Kidney (tissue), 14 donors: ENCODE results near the gene AKAP7. TPM values are rescaled to one million over a fixed set of nuclear protein-coding genes. Genes with fewer than 3 reads are reported as not detected.
A peak's percentile ranks its signal among the peaks of the same experiment; 100 is the strongest.
"Not testable (repeated sequence)": the region's sequence is repeated elsewhere in the genome, so short reads cannot be mapped to it uniquely, and the experiment has no call there.

ENCODE experiments used
- DNase-seq, 5 donors: peaks; one replicate each; pipeline ENCODE4 v3.0.0-alpha.2; 2013 to 2020
- FAIRE-seq: peaks from 2 replicates; lab custom pipeline; 2012; peaks lifted over from hg19 to GRCh38; lab: Jason Lieb, UNC
- H3K27ac ChIP-seq, 2 donors: one replicate each; pipeline ENCODE4 v1.7.0; 2013; ENCODE audit warnings: low read depth in 2 of 2, low read length in 2 of 2, inconsistent platforms in 1 of 2
- H3K27me3 ChIP-seq: one replicate; pipeline ENCODE4 v1.7.1; 2013; ENCODE audit warnings: low read length, inconsistent platforms; ENCODE audit not compliant: control insufficient read depth, insufficient read depth
- H3K36me3 ChIP-seq, 3 donors: one replicate each; pipeline versions ENCODE4 v1.7.0 to v1.7.1; 2013; ENCODE audit warnings: low read length in 3 of 3, control low read depth in 1 of 3, inconsistent platforms in 1 of 3; ENCODE audit not compliant: insufficient read depth in 3 of 3, control insufficient read depth in 2 of 3
- H3K4me1 ChIP-seq, 3 donors: one replicate each; pipeline versions ENCODE4 v1.7.0 to v1.7.1; 2013; ENCODE audit warnings: low read length in 3 of 3, inconsistent platforms in 1 of 3, low read depth in 1 of 3; ENCODE audit not compliant: control insufficient read depth in 2 of 3, insufficient read depth in 2 of 3
- H3K4me3 ChIP-seq, 3 donors: one replicate each; pipeline versions ENCODE4 v1.7.0 to v1.8.1; 2013; ENCODE audit warnings: low read length in 3 of 3, control low read depth in 1 of 3, inconsistent platforms in 1 of 3
- H3K9ac ChIP-seq, 3 donors: one replicate each; pipeline versions ENCODE4 v1.7.0 to v1.7.1; 2013; ENCODE audit warnings: low read length in 3 of 3, control low read depth in 1 of 3, inconsistent platforms in 1 of 3
- H3K9me3 ChIP-seq, 3 donors: one replicate each; pipeline versions ENCODE4 v1.7.0 to v1.7.1; 2013; ENCODE audit warnings: low read length in 3 of 3, control low read depth in 1 of 3, inconsistent platforms in 1 of 3; ENCODE audit not compliant: control insufficient read depth in 2 of 3, insufficient read depth in 1 of 3
- CTCF ChIP-seq: IDR thresholded peaks from 3 replicates; pipeline ENCODE4 v1.5.1; 2012; ENCODE audit warnings: mild to moderate bottlenecking, moderate library complexity, borderline replicate concordance; ENCODE audit not compliant: insufficient read depth; ENCODE audit errors: extremely low read depth
- intact Hi-C: fragments of 100-400 bp; cut with DNase I; formaldehyde crosslinking; loops from one replicate; pipeline ENCODE4 v1.11.1; 2022
- polyA plus RNA-seq: library from polyadenylated mRNA; stranded (reverse); fragments of 350-450 nt; fragmentation: Illumina TruSeq; extraction: RNeasy Lipid Tissue Mini Kit (QIAGEN cat#74804); gene quantifications from one replicate; pipeline ENCODE4 v1.2.3, GENCODE V29; 2014; ENCODE audit warnings: low read depth, low replicate concordance; ENCODE audit not compliant: insufficient read depth
- total RNA-seq: library from RNA; stranded (reverse); fragmentation: NEBNext Ultra II Directional; extraction: Animal tissue kit (Norgen Biotek cat#: 25700); gene quantifications from one replicate; pipeline ENCODE4 v1.2.1, GENCODE V29; 2021
- donor health status: control.
- donor health status: control.
- donor health status: control.
- donor health status: control.
- donor health status: control.
- donor health status: DM: yes; HTN: yes; CAD: no.
- donor health status: Normal renal cell carcinoma (clear cell type).

AKAP7 gene
- total and polyA plus RNA-seq, 2 donors from 2014 or later, result 7.9 to 12.0 TPM

GRCh38 chr6:131258816-131259476 lies 123.7 kb downstream of the AKAP7 start:
- DNase-seq (peak in 4 of 5 donors; percentile 43 to 70 (median 66)), FAIRE-seq (no peak)
- intact Hi-C loops, result no loop called here
- no peak for TF ChIP-seq CTCF
- no peaks in the 10 kb centered on the region for H3K9me3 ChIP-seq
- H3K4me3 ChIP-seq, result no peak overlapping the region
- H3K27ac ChIP-seq, result peak overlapping the region in 1 of 2 donors; percentile 27
- no peaks in the 10 kb centered on the region for H3K36me3 ChIP-seq
- no peaks in the 10 kb centered on the region for H3K27me3 ChIP-seq
- H3K4me1 ChIP-seq, result peaks cover 0 to 9% (median 2%) of the 10 kb centered on the region in 3 donors
- no peak overlapping the region for H3K9ac ChIP-seq

DNA sequence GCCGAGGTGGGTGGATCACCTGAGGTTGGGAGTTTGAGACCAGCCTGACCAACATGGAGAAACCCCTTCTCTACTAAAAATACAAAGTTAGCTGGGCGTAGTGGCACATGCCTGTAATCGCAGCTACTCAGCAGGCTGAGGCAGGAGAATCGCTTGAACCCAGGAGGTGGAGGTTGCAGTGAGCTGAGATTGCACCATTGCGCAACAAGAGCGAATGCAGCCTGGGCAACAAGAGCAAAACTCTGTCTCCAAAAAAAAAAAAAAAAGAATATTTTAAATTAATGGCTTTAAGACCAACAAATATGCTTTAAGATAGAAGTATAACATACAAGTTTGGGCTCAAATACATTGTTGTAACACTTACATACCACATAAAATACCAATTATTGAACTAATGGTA lies 125.7 kb downstream of the AKAP7 start:
- H3K4me3 ChIP-seq, H3K36me3 ChIP-seq, DNase-seq, H3K4me1 ChIP-seq, H3K9me3 ChIP-seq, FAIRE-seq, H3K9ac ChIP-seq, H3K27ac ChIP-seq, H3K27me3 ChIP-seq, intact Hi-C loops: not testable (repeated sequence)

DNA sequence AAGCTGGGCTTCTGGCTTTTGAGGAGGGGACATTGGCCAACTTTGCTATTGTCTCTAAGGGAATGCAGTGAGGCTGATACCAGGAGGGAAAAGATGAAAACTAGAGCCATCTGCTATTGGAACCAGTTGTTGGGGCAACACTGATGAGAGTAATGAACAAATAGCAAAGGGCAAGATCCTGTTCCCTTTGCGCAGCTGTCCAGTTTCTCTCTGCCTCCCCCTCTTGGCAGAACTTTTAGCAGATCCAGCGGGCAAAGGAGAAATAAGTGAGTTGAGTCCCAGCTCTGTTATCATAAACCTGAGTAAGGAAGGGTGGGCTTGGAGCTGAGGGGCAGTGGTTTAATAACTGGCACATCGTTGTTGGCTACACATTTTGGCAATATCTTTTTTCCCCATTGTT lies 126.8 kb downstream of the AKAP7 start:
- H3K36me3 ChIP-seq, result no peaks in the 10 kb centered on the region
- no peaks in the 10 kb centered on the region for H3K27me3 ChIP-seq
- FAIRE-seq, result no peak
- DNase-seq, result no peak
- no peaks in the 10 kb centered on the region for H3K9me3 ChIP-seq
- intact Hi-C loops, result no loop called here
- H3K4me3 ChIP-seq, result no peak overlapping the region
- H3K4me1 ChIP-seq, result peaks cover 0 to 7% (median 2%) of the 10 kb centered on the region in 3 donors
- TF ChIP-seq CTCF, result no peak
- no peak overlapping the region for H3K27ac ChIP-seq
- H3K9ac ChIP-seq, result no peak overlapping the region

DNA sequence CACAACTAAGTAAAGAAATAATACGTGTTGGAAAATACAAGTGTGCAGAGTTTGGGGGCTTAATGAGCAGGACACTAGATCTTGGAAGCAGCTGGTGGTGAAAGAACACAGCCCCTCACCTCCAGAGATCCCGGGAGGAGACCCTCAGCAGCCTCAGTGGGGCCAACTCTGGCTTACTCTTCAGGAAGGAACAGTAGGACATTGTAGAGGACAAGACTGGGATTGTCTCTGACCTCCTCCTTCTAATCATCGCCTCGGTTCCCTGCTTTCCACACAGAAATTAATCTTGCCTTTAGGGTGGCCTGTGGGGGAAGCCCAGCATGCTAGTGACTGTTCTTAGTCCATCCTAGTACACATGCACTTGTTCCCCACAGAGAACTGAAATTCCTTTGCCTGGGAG lies 130.7 kb downstream of the AKAP7 start:
- intact Hi-C loops, result no loop called here

More for the DNA sequence above, 130.7 kb downstream of the AKAP7 start:
- Histone ChIP-seq H3K4me3 (no peak overlapping the region), H3K27ac (no peak overlapping the region), H3K9me3 (no peaks in the 10 kb centered on the region), H3K9ac (no peak overlapping the region), H3K27me3 (no peaks in the 10 kb centered on the region), H3K36me3 (no peaks in the 10 kb centered on the region), H3K4me1 (no peaks in the 10 kb centered on the region)
- TF ChIP-seq CTCF, result no peak
- FAIRE-seq (no peak), DNase-seq (no peak)
